SU-DHL-6 (cell line): Measurements from ENCODE around the gene UBALD2.

Experiments used
- H2AFZ ChIP-seq: fragments of 200-600 bp; sonication (generic); 2 replicates; pipeline ENCODE4 v1.6.1; 2014; ENCODE audit warnings: low read depth, mild to moderate bottlenecking, moderate library complexity, mixed read lengths, antibody characterized with exemption, low read length; ENCODE audit not compliant: severe bottlenecking
- H3F3A ChIP-seq: fragments of 200-600 bp; shearing (Covaris generic); 2 replicates; pipeline ENCODE4 v1.6.0; 2016; ENCODE audit warnings: antibody characterized with exemption, mild to moderate bottlenecking; ENCODE audit not compliant: insufficient read depth
- H3K27ac ChIP-seq: fragments of 200-600 bp; sonication (generic); 2 replicates; pipeline ENCODE4 v1.5.1; 2016; ENCODE audit warnings: low read depth, mild to moderate bottlenecking, low read length, moderate library complexity, mixed read lengths
- H3K27me3 ChIP-seq: fragments of 200-600 bp; sonication (generic), shearing (Covaris generic); 2 replicates; pipeline ENCODE4 v1.6.0; 2014; ENCODE audit warnings: mild to moderate bottlenecking, low read length
- H3K36me3 ChIP-seq: fragments of 200-600 bp; sonication (generic); 2 replicates; pipeline ENCODE4 v1.6.1; 2014; ENCODE audit warnings: mild to moderate bottlenecking, low read length, mixed read lengths
- H3K4me2 ChIP-seq: fragments of 300-600, 200-600 bp; shearing (Covaris generic), sonication (generic); 2 replicates; pipeline ENCODE4 v1.6.0; 2014; ENCODE audit warnings: low read length, low read depth, mild to moderate bottlenecking; ENCODE audit not compliant: poor library complexity, severe bottlenecking
- H3K4me3 ChIP-seq: fragments of 200-600 bp; sonication (generic); 2 replicates; pipeline ENCODE4 v1.5.1; 2014; ENCODE audit warnings: antibody characterized with exemption, low read length, mild to moderate bottlenecking, mixed read lengths; ENCODE audit not compliant: insufficient read depth, poor library complexity, severe bottlenecking
- H3K79me2 ChIP-seq: fragments of 200-600 bp; sonication (generic); 2 replicates; pipeline ENCODE4 v1.6.1; 2014; ENCODE audit warnings: mild to moderate bottlenecking, low read length, moderate library complexity; ENCODE audit not compliant: insufficient read depth
- H3K9ac ChIP-seq: fragments of 200-600 bp; sonication (generic); 2 replicates; pipeline ENCODE4 v1.7.0; 2014; ENCODE audit warnings: mild to moderate bottlenecking, low read length
- H3K9me2 ChIP-seq: fragments of 200-600 bp; sonication (generic); replicated peaks from 2 replicates; pipeline ENCODE4 v1.6.1; 2014; ENCODE audit warnings: low read length; ENCODE audit not compliant: insufficient read depth
- H3K9me3 ChIP-seq: fragments of 200-600 bp; sonication (generic); 2 replicates; pipeline ENCODE4 v1.6.1; 2014; ENCODE audit warnings: low read length, mixed read lengths; ENCODE audit not compliant: insufficient read depth
- H4K20me1 ChIP-seq: fragments of 200-600 bp; sonication (generic); 2 replicates; pipeline ENCODE4 v1.6.1; 2014; ENCODE audit warnings: low read depth, mild to moderate bottlenecking, antibody characterized with exemption, low read length, moderate library complexity, mixed read lengths
- CTCF ChIP-seq: fragments of 200-600 bp; sonication (generic); IDR thresholded peaks from one replicate; pipeline ENCODE4 v1.5.1; 2017; ENCODE audit warnings: antibody characterized with exemption, mild to moderate bottlenecking, low read length, moderate library complexity; ENCODE audit not compliant: insufficient read depth, poor library complexity, severe bottlenecking
- EZH2phosphoT487 ChIP-seq: fragments of 200-600 bp; sonication (generic), shearing (Covaris generic); conservative IDR thresholded peaks from 2 replicates; pipeline ENCODE4 v1.6.1; 2018; ENCODE audit warnings: mild to moderate bottlenecking, antibody characterized with exemption, low read length, moderate library complexity, mixed read lengths

UBALD2 gene

GRCh38 chr17:76309461-76309860 lies 44.3 kb downstream of the UBALD2 start:
- Histone ChIP-seq H3K4me2 (no peak overlapping the region), H3K36me3 (0 out of 2 replicates have a peak, but pooled peaks cover 3% of the 10 kb centered on the region)
- TF ChIP-seq CTCF, result no peak
- TF ChIP-seq EZH2phosphoT487, result no peak

DNA sequence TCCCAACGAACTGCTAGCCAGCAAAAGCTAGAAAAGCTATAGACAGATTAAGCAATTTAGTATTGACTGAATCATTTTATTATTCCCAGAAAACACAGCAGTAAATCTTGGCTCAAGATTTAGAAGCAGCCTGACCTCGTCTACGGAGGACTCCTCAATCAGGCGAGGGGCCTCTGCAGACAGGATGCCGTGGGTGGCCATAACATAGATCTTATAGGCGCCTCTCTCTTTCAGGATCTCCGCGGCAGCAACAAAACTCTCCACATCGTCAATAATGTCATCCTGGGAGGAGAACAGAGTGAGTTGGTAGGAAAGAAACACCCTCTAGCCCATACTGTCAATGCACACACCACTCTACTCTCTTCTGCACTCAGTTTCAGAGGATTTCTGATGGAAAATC lies 47.6 kb downstream of the UBALD2 start:
- no peak overlapping the region for H3K4me3 ChIP-seq
- no peaks in the 10 kb centered on the region for H3K79me2 ChIP-seq
- H3K9me2 ChIP-seq, result no peaks in the 10 kb centered on the region
- H4K20me1 ChIP-seq, result no peaks in the 10 kb centered on the region
- no peaks in the 10 kb centered on the region for H3K9me3 ChIP-seq
- no peak overlapping the region for H3K4me2 ChIP-seq
- no peak overlapping the region for H2AFZ ChIP-seq
- no peak overlapping the region for H3K9ac ChIP-seq
- H3K27me3 ChIP-seq, result no peaks in the 10 kb centered on the region
- H3K27ac ChIP-seq, result no peak overlapping the region
- TF ChIP-seq EZH2phosphoT487 (no peak), CTCF (no peak)
- 0 out of 2 replicates have a peak, but pooled peaks cover 3% of the 10 kb centered on the region for H3K36me3 ChIP-seq
- H3F3A ChIP-seq, result no peaks in the 10 kb centered on the region

More at GRCh38 chr17:76309461-76309860, 44.3 kb downstream of the UBALD2 start:
- Histone ChIP-seq H4K20me1 (no peaks in the 10 kb centered on the region), H2AFZ (no peak overlapping the region), H3K27ac (no peak overlapping the region), H3K9me2 (no peaks in the 10 kb centered on the region), H3K79me2 (no peaks in the 10 kb centered on the region), H3F3A (no peaks in the 10 kb centered on the region), H3K27me3 (no peaks in the 10 kb centered on the region), H3K4me3 (no peak overlapping the region), H3K9ac (no peak overlapping the region), H3K9me3 (no peaks in the 10 kb centered on the region)

DNA sequence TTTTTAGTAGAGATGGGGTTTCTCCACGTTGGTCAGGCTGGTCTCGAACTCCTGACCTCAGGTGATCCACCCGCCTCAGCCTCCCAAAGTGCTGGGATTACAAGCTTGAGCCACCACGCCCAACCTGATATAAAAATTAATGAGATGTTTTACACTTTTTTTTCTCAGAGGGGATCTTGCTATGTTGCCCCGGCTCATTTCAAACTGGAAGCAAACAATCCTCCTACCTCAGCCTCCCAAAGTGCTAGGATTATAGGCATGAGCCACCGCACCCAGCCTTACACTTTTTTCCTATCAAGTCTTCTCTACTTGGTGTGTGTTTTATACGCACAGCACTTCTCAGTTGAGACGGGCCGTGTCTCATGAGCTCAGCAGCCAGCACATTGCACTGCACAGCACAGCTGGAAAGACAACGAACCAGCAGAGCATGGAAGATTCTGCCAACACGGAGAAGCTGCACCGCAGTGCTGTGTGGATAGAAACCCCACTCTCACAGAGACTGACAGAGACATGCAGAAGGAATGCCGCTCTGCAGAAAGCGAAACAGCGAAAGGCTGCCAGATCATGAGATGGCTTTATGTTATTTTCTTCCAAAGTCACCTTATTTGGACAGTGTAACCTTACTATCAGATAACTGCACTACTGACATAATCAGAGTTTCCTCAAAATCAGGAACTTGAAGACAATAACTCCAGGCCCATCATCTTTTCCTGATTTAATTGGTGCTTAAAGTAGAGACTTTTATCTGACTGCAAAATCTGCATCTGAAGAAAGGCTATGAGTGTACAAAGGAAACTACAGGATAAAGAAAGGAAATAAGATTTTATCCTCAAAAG lies 49.5 kb downstream of the UBALD2 start:
- H3F3A ChIP-seq, result no peaks in the 10 kb centered on the region
- H3K4me2 ChIP-seq, result no peak overlapping the region
- no peaks in the 10 kb centered on the region for H3K9me2 ChIP-seq
- no peak overlapping the region for H3K9ac ChIP-seq
- no peaks in the 10 kb centered on the region for H4K20me1 ChIP-seq
- H3K36me3 ChIP-seq, result 0 out of 2 replicates have a peak, but pooled peaks cover 3% of the 10 kb centered on the region
- H3K27ac ChIP-seq, result no peak overlapping the region
- H3K27me3 ChIP-seq, result no peaks in the 10 kb centered on the region
- no peak for TF ChIP-seq CTCF
- no peak for TF ChIP-seq EZH2phosphoT487
- no peak overlapping the region for H3K4me3 ChIP-seq
- no peak overlapping the region for H2AFZ ChIP-seq
- H3K9me3 ChIP-seq, result no peaks in the 10 kb centered on the region
- H3K79me2 ChIP-seq, result no peaks in the 10 kb centered on the region
